ACHN (cell line): Measurements from ENCODE around the gene DEPDC1B.

Source experiments
- DNase-seq: peaks from one replicate; pipeline ENCODE4 v3.0.0-alpha.2; 2015
- in situ Hi-C: cut with HindIII; loops from 2 replicates; pipeline ENCODE4 v1.10.0; 2017; ENCODE audit warnings: low sequenced_read_pairs, low pct_ligation_motif_present, low pct_unique_long_range_greater_than_20kb

DEPDC1B gene

DNA sequence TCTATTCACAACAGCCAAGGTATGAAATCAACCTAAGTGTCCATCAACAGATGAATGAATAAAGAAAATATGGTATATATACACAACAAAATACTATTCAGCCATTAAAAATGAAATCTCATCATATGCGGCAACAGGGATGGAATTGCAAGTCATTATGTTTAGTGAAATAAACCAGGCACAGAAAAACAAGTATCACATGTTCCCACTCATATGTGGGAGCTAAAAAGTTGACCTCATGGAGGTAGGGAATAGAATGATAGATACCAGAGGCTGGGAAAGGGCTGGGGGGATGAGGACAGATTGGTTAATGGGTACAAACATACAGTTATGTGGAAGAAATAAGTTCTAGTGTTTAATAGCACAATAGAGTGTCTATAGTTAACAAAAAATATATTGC is 149.7 kb downstream of the DEPDC1B start:
- no peak for DNase-seq
- in situ Hi-C loops, result no loop called here

DNA sequence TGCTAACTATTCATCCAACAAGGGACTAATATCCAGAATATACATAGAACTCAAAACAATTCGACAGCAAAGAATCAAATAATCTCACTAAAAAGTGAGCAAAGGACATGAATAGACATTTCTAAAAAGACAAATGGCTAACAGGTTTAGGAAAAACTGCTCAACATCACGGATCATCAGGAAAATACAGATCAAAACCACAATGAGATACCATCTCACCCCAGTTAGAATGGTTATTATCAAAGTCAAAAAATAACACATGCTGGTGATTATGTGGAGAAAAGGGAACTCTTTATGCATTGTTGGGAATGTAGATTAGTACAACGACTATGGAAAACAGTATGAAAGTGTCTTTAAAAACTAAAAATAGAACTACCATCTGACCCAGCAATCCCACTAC is 150.1 kb downstream of the DEPDC1B start:
- in situ Hi-C loops, result no loop called here
- DNase-seq, result no peak
